Ramos (cell line): ENCODE measurements around the gene CITED2.

Source experiments
- in situ Hi-C: fragments of 300-500 bp; cut with MboI; formaldehyde crosslinking; loops from one replicate; pipeline ENCODE4 v1.14.3; 2022; ENCODE audit warnings: low sequenced_read_pairs; ENCODE audit not compliant: unreplicated experiment

Gene CITED2

GRCh38 chr6:139369068-139369467 is 5.4 kb downstream of the CITED2 start:
- in situ Hi-C loops = loop anchor here (5.0 to 25.0 kb wide), 4 partner anchors 162 to 782 kb away; no protein-coding TSS in a partner anchor

- in situ Hi-C loops = loop anchor here (5.0 to 25.0 kb wide), 4 partner anchors 161 to 781 kb away; no protein-coding TSS in a partner anchor
Observed at GRCh38 chr6:139368661-139369060, 5.8 kb downstream of the CITED2 start.

- in situ Hi-C loops = loop anchor here (5.0 to 25.0 kb wide), 4 partner anchors 161 to 781 kb away; no protein-coding TSS in a partner anchor
Observed at GRCh38 chr6:139367810-139368351, 6.6 kb downstream of the CITED2 start.

GRCh38 chr6:139364982-139365379 is 9.5 kb downstream of the CITED2 start:
- in situ Hi-C loops = loop anchor here (5.0 to 25.0 kb wide), 4 partner anchors 158 to 778 kb away; no protein-coding TSS in a partner anchor

GRCh38 chr6:139364302-139364981 is 10.0 kb downstream of the CITED2 start:
- in situ Hi-C loops = loop anchor here (10.0 to 25.0 kb wide), 3 partner anchors 240 to 777 kb away; no protein-coding TSS in a partner anchor

GRCh38 chr6:139363797-139364196 is 10.7 kb downstream of the CITED2 start:
- in situ Hi-C loops = loop anchor here (10.0 to 25.0 kb wide), 3 partner anchors 239 to 776 kb away; no protein-coding TSS in a partner anchor

- in situ Hi-C loops = loop anchor here (10.0 to 25.0 kb wide), 3 partner anchors 238 to 776 kb away; no protein-coding TSS in a partner anchor
Observed at GRCh38 chr6:139363123-139363522, 11.3 kb downstream of the CITED2 start.

- in situ Hi-C loops = loop anchor here (10.0 to 25.0 kb wide), 3 partner anchors 236 to 774 kb away; no protein-coding TSS in a partner anchor
Observed at GRCh38 chr6:139361211-139361610, 13.2 kb downstream of the CITED2 start.

- in situ Hi-C loops = loop anchor here (25.0 kb wide), 1 partner anchor 770 kb away; no protein-coding TSS in a partner anchor
Observed at GRCh38 chr6:139356924-139357323, 17.5 kb downstream of the CITED2 start.

- in situ Hi-C loops = loop anchor here (25.0 kb wide), 1 partner anchor 769 kb away; no protein-coding TSS in a partner anchor
Observed at GRCh38 chr6:139355777-139356445, 18.5 kb downstream of the CITED2 start.

GRCh38 chr6:139355172-139355571 is 19.3 kb downstream of the CITED2 start:
- in situ Hi-C loops = loop anchor here (25.0 kb wide), 1 partner anchor 768 kb away; no protein-coding TSS in a partner anchor

- in situ Hi-C loops = loop anchor here (25.0 kb wide), 1 partner anchor 767 kb away; no protein-coding TSS in a partner anchor
Observed at GRCh38 chr6:139354189-139354588, 20.3 kb downstream of the CITED2 start.

GRCh38 chr6:139349464-139350020 is 24.9 kb downstream of the CITED2 start:
- in situ Hi-C loops = loop anchor here (25.0 kb wide), 1 partner anchor 762 kb away; no protein-coding TSS in a partner anchor

- in situ Hi-C loops = no loop called here
Observed at GRCh38 chr6:139346392-139346791, 28.1 kb downstream of the CITED2 start.

GRCh38 chr6:139344186-139344963 is 30.1 kb downstream of the CITED2 start:
- in situ Hi-C loops = no loop called here

- in situ Hi-C loops = no loop called here
Observed at GRCh38 chr6:139343052-139343750, 31.2 kb downstream of the CITED2 start.

GRCh38 chr6:139341060-139341459 is 33.4 kb downstream of the CITED2 start:
- in situ Hi-C loops = no loop called here

GRCh38 chr6:139338795-139339194 is 35.7 kb downstream of the CITED2 start:
- in situ Hi-C loops = no loop called here

- in situ Hi-C loops = no loop called here
Observed at GRCh38 chr6:139337830-139338229, 36.6 kb downstream of the CITED2 start.
